NCI-H1048 (cell line): ENCODE measurements around the gene NXNL2.
A peak's percentile ranks its signal among the peaks of the same experiment; 100 is the strongest.

Source experiments
- DNase-seq: peaks from one replicate; lab custom pipeline; 2025; lab: John Stamatoyannopoulos, UW

NXNL2 gene

DNA sequence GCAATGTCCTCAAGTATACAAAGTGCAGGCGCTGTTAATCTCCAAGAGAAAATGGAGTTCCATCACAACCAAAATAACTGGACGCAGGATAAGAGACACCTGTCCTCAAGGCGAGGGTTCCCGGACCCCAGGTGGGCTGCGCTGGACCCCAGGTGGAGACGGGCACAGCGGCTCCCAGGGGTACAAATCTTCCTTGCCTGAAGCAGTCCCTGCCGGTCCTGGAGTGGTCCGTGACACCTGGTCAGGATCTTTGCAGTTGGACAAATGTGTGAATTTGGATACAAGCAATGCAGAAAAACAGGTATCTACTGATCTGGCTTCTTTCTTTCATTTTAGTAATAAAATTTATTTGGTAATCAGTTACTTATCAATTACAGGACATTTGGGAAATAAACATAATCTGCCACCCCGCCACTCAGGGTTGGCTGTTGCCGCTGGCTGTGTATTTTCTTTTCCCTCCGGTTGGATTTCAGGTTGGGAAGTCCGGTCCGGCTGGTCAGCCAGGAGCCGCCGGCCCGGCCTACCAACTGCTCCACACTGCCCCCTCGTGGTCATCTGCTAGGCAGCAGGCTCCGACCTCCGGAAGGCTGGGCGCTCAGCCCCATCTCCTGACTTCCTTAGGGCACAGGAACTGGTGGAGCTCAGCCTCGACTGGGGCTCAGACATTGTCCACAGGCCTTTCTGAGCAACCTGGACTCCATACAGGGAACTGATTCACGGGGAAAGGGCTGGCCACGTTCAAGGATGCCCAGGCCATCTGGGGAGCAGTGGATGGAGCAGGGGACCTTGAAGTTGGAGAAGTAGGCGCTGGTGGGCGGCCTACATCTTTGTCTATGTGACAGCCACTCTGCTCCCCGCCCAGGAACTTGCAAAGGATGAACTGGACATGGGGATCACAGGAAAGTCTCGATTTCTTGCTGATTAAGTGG is 43.4 kb downstream of the NXNL2 start:
- DNase-seq, result peak; percentile 52

DNA sequence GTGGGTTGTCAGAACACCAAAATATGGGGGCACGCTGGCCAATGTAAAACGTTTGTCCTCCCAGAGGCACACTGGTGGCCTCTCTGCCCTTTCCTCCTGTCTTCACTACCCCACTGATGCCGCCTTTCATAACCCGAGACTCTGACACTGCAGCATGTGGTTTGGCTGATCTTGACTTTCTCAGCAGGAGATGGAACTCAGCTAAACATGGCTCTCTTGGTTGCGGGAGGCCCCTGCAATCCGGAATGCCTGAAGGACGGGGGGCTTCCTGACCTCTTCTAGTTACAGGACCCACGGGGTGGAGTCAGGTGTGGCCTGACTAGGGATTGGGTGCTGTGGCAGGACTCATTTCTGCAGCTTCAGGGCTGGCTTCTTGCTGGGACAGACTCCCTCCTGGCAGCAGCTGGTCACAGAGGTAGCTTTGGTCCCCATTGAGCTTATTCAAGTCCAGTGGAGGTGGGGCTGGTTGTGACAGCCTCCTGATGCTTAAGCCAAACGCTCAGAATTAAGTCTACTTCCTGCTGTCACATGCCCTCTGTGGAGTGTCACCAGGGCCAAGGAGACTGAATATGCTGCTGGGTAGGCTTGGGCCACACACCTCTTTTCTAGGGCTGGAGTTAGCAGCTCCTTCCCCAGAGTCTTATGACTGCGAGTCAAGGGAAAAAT is 44.2 kb downstream of the NXNL2 start:
- no peak for DNase-seq

DNA sequence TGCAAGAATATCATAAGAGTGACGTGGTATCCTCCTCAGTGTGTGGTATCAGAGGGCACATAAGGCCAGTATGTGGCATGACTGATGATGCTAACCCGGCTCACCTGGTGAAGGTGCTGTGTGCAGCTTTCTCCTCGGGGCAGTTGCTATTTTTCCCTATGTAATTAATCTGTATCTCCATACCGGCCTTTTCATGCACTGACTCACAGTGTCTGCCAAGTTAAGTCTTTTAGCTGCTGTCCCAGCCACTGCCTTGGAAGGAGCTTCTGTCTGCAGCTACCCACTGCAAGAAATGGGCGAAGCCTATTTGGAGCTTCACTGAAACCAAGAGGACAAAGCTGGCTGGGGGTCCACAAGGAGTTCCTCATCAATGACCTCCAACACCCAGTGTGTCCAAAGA is 46.0 kb downstream of the NXNL2 start:
- DNase-seq, result no peak

DNA sequence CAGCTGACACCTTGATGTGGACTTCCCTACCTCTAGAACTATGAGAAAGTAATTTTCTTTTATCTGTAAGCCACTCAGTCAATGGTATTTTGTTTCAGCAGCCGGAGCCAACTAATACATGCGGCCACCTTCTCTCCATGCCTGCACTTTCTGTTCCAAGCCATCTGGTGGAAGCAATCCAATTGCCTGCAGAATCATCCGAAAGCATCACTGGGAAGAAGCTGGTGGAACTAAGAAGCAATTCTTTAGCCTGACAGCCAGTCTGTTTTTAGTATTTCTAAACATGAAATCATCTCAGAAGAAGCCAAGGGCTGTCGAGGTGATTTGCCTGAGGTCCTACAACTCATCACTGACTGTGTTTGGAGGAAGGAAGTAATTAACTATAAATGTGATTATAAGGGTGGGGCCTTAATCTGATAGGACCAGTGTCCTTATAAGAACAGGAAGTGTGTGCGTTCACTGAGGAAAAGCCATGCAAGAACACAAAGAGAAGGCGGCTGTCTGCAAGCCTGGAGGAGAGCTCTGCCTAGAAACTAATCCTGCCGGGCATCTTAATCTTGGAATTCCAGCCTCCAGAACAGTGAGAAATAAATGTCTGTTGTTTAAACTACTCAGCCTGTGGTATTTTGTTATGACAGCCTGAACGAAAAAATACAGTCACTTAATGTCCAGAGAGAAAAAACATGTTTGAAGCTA is 49.1 kb downstream of the NXNL2 start:
- no peak for DNase-seq

DNA sequence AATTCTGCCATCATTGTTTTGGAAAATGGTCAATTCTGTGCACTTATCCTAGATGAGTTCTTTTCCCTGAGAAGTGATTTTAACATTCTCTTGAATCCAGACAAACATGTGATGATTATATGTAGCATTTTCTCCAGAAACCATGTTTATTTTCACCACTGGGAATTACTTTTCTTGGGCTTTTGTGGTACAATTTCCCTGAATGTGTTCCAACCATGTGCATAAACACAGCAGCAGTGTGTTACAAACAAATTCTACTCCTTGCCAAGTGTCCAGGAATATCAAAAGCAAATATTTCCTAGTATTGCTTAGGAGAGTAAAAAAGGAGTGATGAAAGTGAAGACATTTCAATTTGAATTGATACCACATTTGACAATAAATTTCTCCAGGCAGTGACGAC is 50.4 kb downstream of the NXNL2 start:
- no peak for DNase-seq

DNA sequence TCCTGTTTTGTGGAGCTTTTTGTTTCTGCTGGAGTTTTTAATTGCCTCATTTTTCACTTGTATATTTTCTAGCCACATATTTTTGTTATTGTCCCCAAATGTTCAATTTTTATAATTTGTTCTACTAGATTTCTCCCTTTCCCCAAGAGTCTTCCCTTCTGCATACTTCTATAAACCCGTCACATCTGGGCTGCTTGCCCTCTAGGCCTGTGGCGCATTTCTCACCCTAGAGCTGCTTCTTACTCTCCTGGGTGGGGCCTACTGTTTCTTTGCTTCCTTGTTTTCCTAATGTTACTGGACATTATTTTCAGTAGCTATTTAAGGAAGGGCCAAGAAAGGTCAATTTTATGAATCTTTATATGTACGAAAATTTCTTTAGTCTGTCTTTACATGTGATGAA is 51.5 kb downstream of the NXNL2 start:
- DNase-seq, result no peak

DNA sequence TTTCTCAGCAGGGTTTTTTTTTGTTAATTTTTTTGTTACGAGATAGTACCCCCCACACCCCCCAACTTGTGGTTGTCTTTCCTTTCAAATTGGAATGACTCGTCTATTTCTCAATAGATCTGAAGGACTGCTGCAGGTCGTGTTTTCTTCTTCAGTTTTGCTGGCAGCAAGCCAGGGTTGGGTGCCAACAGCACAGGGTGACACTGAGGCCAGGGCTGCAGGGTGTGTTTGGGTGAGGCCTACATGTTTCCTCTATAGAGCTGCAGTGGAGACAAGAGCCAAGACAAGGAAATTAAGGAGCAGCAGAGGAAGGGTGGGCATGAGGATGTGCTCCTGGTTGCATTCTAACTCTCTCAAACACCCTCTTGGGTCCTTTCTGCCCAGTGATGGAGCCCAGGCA is 52.2 kb downstream of the NXNL2 start:
- no peak for DNase-seq

DNA sequence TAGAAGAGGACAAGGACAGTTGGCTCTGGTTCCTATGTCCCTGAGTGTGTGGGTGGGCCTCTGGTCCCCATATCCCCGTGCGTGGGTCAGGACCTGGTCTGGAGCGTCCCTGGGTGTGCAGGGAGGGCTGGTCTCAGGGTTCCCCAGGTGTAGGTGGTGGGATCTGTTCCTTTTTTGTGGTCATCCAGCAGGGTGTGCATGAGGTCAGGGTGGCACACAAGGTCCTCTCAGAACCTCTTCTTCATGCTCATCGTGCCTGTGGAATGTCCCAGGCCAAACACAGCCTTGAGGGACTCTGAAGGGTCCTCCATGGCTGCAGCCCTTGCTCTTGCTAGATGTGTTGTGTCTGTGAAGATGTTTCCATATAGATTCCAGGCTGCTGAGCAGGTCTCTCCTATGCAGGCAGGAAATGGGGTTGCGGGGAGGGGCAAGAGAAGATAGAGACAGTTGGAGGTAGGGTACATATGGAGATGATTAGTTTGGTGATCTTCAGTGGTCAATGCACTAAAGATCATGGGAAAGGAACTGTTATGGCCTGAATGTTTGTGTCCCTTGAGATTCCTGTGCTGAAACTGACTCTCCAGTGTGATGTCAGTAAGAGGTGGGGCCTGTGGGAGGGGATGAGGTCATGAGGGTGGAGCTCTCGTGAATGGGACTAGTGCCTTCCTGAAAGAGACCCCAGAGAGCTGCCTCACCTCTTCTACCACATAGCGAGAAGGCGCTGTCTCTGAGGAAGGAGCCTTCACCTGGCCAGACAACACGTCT is 53.1 kb downstream of the NXNL2 start:
- DNase-seq, result no peak

DNA sequence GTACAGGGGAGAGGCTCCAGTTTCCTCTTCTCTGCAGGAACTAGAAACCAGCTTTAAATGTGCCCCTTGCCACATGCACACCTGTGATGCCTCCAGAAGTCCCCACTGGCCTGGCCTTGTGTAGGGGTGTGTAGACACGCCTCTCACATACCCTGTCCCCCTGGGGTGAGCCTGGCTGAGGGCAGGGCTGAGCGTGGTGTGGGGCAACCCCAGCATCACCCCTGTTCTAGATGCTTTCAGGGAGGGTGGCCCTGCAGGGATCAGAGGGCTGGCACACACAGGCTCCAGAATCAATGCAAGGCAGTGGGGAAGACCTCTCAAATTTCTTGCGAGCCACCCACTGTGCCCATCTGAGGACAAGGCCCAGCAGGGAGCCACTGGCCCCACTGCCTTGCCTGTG is 54.7 kb downstream of the NXNL2 start:
- no peak for DNase-seq

DNA sequence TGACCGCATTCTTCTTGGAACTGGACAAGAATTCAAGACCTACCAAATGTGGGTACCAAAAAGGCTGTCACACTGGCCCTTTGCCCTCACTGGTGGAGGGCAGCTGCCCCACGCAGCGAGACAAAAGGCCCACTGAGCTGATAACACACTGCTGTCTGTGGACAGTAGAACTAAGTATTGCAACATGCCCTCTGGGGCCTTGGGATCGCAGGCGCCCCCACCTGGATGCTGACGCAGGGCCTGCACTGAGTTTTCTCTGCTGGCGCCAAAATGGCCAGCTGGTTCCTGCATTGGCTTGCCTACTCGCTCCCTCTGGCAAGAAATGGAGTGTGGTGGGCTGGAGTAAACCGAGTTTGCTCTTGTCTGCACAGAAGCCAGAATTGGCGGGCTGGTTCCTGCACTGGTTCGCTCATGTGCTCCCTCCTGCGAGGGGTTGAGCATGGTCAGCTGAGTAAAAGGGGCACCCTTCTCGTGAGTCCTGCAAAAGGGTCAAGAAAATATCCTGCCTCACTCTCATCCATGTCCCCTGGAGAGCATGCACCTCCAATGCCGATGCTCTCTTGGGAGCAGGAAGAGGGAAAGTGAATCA is 55.7 kb downstream of the NXNL2 start:
- no peak for DNase-seq

DNA sequence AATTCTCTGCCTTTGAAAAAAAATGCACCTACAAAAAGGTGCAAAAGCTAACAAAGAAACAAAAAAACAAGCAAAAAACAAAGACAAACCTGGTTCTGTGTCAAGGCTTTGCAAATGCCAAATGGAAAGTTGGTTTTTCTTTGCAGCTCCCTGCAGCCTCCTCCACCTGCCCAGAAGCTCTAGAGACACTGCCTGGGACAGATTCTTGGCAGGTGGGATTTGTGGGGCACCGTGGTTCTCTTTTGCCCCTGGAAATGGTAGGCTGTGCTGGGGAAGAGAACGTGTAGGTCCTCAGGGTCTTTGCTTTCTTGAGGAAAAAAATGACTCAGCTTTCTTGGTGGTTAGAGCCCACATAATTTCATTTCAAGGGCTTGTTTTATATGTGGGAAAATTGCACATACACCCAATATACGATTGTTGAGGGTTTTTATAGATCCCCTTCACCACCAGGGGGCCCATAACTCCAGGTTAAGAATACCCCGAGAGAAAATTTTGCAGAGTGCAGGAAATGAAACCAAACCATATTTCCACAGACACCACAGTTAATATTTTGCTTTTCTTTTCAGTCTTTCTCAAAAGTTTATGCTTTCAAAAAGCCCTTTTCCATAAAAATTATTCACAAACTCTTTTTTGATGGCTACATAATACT is 58.7 kb downstream of the NXNL2 start:
- DNase-seq, result no peak
